Neural cell (in vitro differentiated cells): ENCODE results near the gene LRRC30. TPM values are rescaled to one million over a fixed set of nuclear protein-coding genes. Genes with fewer than 3 reads are reported as not detected.

Experiments used
- H2AFZ ChIP-seq: fragments of 200-600, 300-800 bp; sonication (generic), shearing (Covaris generic); 2 replicates; pipeline ENCODE4 v1.6.0; 2014; ENCODE audit warnings: low read depth, mild to moderate bottlenecking, antibody characterized with exemption, low read length, moderate library complexity
- H3F3A ChIP-seq: fragments of 200-600 bp; shearing (Covaris generic); 2 replicates; pipeline ENCODE4 v1.6.1; 2016; ENCODE audit warnings: mild to moderate bottlenecking, moderate library complexity, mixed read lengths, antibody characterized with exemption, low read length; ENCODE audit not compliant: insufficient read depth, poor library complexity, severe bottlenecking
- H3K27ac ChIP-seq: fragments of 200-600, 300-800 bp; sonication (generic), shearing (Covaris generic); 2 replicates; pipeline ENCODE4 v1.5.1; 2014; ENCODE audit warnings: mild to moderate bottlenecking, low read length, moderate library complexity
- H3K27me3 ChIP-seq: fragments of 300-800, 200-600 bp; sonication (generic), shearing (Covaris generic); 2 replicates; pipeline ENCODE4 v1.6.0; 2014; ENCODE audit warnings: mild to moderate bottlenecking, low read depth, low read length, moderate library complexity; ENCODE audit not compliant: insufficient read depth
- H3K36me3 ChIP-seq: fragments of 300-800, 200-600 bp; sonication (generic), shearing (Covaris generic); 2 replicates; pipeline ENCODE4 v1.5.1; 2014; ENCODE audit warnings: mild to moderate bottlenecking, antibody characterized with exemption, low read length, moderate library complexity; ENCODE audit not compliant: insufficient read depth
- H3K4me2 ChIP-seq: fragments of 300-800, 200-600 bp; sonication (generic), shearing (Covaris generic); 2 replicates; pipeline ENCODE4 v1.6.0; 2014; ENCODE audit warnings: mild to moderate bottlenecking, low read length
- H3K4me3 ChIP-seq: fragments of 300-800, 200-600 bp; sonication (generic), shearing (Covaris generic); 2 replicates; pipeline ENCODE4 v1.5.1; 2014; ENCODE audit warnings: mild to moderate bottlenecking, low read length, moderate library complexity
- H3K79me2 ChIP-seq: fragments of 200-600 bp; shearing (Covaris generic); replicated peaks from 2 replicates; pipeline ENCODE4 v1.6.0; 2014; ENCODE audit warnings: mild to moderate bottlenecking, low read length, moderate library complexity; ENCODE audit not compliant: insufficient read depth
- H3K9ac ChIP-seq: fragments of 300-800, 200-600 bp; sonication (generic), shearing (Covaris generic); 2 replicates; pipeline ENCODE4 v1.6.1; 2016; ENCODE audit warnings: mild to moderate bottlenecking, low read length, mixed read lengths
- H3K9me2 ChIP-seq: fragments of 200-600 bp; shearing (Covaris generic); 2 replicates; pipeline ENCODE4 v1.6.1; 2016; ENCODE audit warnings: mild to moderate bottlenecking, low read length, mixed read lengths; ENCODE audit not compliant: insufficient read depth
- H3K9me3 ChIP-seq: fragments of 200-600, 300-800 bp; sonication (generic), shearing (Covaris generic); 2 replicates; pipeline ENCODE4 v1.6.1; 2016; ENCODE audit warnings: mild to moderate bottlenecking, mixed run types, low read length, moderate library complexity, mixed read lengths
- H4K20me1 ChIP-seq: fragments of 200-600 bp; shearing (Covaris generic); 2 replicates; pipeline ENCODE4 v1.6.1; 2016; ENCODE audit warnings: mild to moderate bottlenecking, mixed run types; ENCODE audit not compliant: insufficient read depth
- CTCF ChIP-seq: fragments of 450-650 bp; IDR thresholded peaks from 2 replicates; pipeline ENCODE4 v1.5.1; 2014; ENCODE audit warnings: antibody characterized with exemption, mild to moderate bottlenecking, moderate library complexity; ENCODE audit not compliant: poor library complexity, severe bottlenecking
- EP300 ChIP-seq: fragments of 450-650 bp; conservative IDR thresholded peaks from 2 replicates; pipeline ENCODE4 v1.6.1; 2014; ENCODE audit warnings: antibody characterized with exemption, mild to moderate bottlenecking, moderate library complexity; ENCODE audit not compliant: poor library complexity, severe bottlenecking
- EZH2 ChIP-seq: fragments of 200-600, 300-800 bp; shearing (Covaris generic), sonication (generic); IDR thresholded peaks from 2 replicates; pipeline ENCODE4 v1.6.1; 2014; ENCODE audit warnings: antibody characterized with exemption, low read length, borderline replicate concordance, mild to moderate bottlenecking; ENCODE audit not compliant: insufficient read depth, poor library complexity, severe bottlenecking
- MXI1 ChIP-seq: fragments of 450-650 bp; conservative IDR thresholded peaks from 2 replicates; pipeline ENCODE4 v1.6.1; 2014; ENCODE audit warnings: antibody characterized with exemption, mild to moderate bottlenecking; ENCODE audit not compliant: poor library complexity, severe bottlenecking
- POLR2AphosphoS5 ChIP-seq: IDR thresholded peaks from 2 replicates; pipeline ENCODE4 v1.6.1; 2012
- RAD21 ChIP-seq: fragments of 450-650 bp; conservative IDR thresholded peaks from 2 replicates; pipeline ENCODE4 v1.6.1; 2014; ENCODE audit warnings: antibody characterized with exemption, mild to moderate bottlenecking, moderate library complexity
- REST ChIP-seq: IDR thresholded peaks from 2 replicates; pipeline ENCODE4 v1.6.1; 2012; ENCODE audit warnings: borderline replicate concordance
- SMC3 ChIP-seq: fragments of 450-650 bp; conservative IDR thresholded peaks from 2 replicates; pipeline ENCODE4 v1.6.1; 2014; ENCODE audit warnings: antibody characterized with exemption, mild to moderate bottlenecking, moderate library complexity; ENCODE audit not compliant: poor library complexity
- TAF1 ChIP-seq: IDR thresholded peaks from 2 replicates; pipeline ENCODE4 v1.6.1; 2012; ENCODE audit warnings: low read depth
- polyA plus RNA-seq: library from polyadenylated mRNA; depleted of rRNA; stranded (reverse); fragments of >200 nt; gene quantifications from 2 replicates; pipeline ENCODE4 v1.2.3, GENCODE V29; 2014

Gene LRRC30
- polyA plus RNA-seq, 1 donor from 2014 or later = not detected

GRCh38 chr18:7195266-7195665, 35.6 kb upstream of the LRRC30 start:
- H3F3A ChIP-seq = no peaks in the 10 kb centered on the region
- no peak for TF ChIP-seq SMC3
- no peak for TF ChIP-seq MXI1
- TF ChIP-seq RAD21 = no peak
- TF ChIP-seq POLR2AphosphoS5 = no peak
- no peak for TF ChIP-seq EZH2
- TF ChIP-seq REST = no peak
- no peak for TF ChIP-seq CTCF
- no peak for TF ChIP-seq EP300
- no peak for TF ChIP-seq TAF1

GRCh38 chr18:7196421-7196820, 34.5 kb upstream of the LRRC30 start:
- Histone ChIP-seq H3K4me3 (no peak overlapping the region), H3K27me3 (no peaks in the 10 kb centered on the region), H2AFZ (no peak overlapping the region), H3K4me2 (no peak overlapping the region), H3K9me2 (no peaks in the 10 kb centered on the region), H3F3A (no peaks in the 10 kb centered on the region), H4K20me1 (no peaks in the 10 kb centered on the region), H3K9ac (no peak overlapping the region), H3K27ac (no peak overlapping the region), H3K9me3 (no peaks in the 10 kb centered on the region), H3K79me2 (no peaks in the 10 kb centered on the region), H3K36me3 (no peaks in the 10 kb centered on the region)
- TF ChIP-seq EP300 (no peak), SMC3 (no peak), POLR2AphosphoS5 (no peak), CTCF (no peak), EZH2 (no peak), RAD21 (no peak), REST (no peak), TAF1 (no peak), MXI1 (no peak)

More at GRCh38 chr18:7195266-7195665, 35.6 kb upstream of the LRRC30 start:
- H3K27ac ChIP-seq = no peak overlapping the region
- no peaks in the 10 kb centered on the region for H3K36me3 ChIP-seq
- H3K9me3 ChIP-seq = no peaks in the 10 kb centered on the region
- H4K20me1 ChIP-seq = no peaks in the 10 kb centered on the region
- H3K4me2 ChIP-seq = no peak overlapping the region
- no peaks in the 10 kb centered on the region for H3K79me2 ChIP-seq
- no peak overlapping the region for H3K4me3 ChIP-seq
- H3K9ac ChIP-seq = no peak overlapping the region
- H3K27me3 ChIP-seq = no peaks in the 10 kb centered on the region
- no peak overlapping the region for H2AFZ ChIP-seq
- H3K9me2 ChIP-seq = no peaks in the 10 kb centered on the region
